ENCODE data around the gene FBXL22. TPM values are rescaled to one million over a fixed set of nuclear protein-coding genes. Genes with fewer than 3 reads are reported as not detected.

The FBXL22 gene
- total RNA-seq, 1 donor: 1.3 TPM

GRCh38 chr15:63556736-63557135 is 40.5 kb upstream of the FBXL22 start:
- no peak for DNase-seq (ENCODE audit: low read depth)
- TF ChIP-seq, protein P1, sequence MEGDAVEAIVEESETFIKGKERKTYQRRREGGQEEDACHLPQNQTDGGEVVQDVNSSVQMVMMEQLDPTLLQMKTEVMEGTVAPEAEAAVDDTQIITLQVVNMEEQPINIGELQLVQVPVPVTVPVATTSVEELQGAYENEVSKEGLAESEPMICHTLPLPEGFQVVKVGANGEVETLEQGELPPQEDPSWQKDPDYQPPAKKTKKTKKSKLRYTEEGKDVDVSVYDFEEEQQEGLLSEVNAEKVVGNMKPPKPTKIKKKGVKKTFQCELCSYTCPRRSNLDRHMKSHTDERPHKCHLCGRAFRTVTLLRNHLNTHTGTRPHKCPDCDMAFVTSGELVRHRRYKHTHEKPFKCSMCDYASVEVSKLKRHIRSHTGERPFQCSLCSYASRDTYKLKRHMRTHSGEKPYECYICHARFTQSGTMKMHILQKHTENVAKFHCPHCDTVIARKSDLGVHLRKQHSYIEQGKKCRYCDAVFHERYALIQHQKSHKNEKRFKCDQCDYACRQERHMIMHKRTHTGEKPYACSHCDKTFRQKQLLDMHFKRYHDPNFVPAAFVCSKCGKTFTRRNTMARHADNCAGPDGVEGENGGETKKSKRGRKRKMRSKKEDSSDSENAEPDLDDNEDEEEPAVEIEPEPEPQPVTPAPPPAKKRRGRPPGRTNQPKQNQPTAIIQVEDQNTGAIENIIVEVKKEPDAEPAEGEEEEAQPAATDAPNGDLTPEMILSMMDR (IDR thresholded peaks at IDR 0.05; ENCODE audit: insufficient read depth, low read depth, low read length): no peak
- H3K4me3 ChIP-seq (ENCODE audit: low read depth, low read length): no peak overlapping the region

- no peak for DNase-seq (ENCODE audit: low read depth)
- TF ChIP-seq, protein P1 (IDR thresholded peaks at IDR 0.05; ENCODE audit: insufficient read depth, low read depth, low read length): no peak
- H3K4me3 ChIP-seq (ENCODE audit: low read depth, low read length): no peak overlapping the region
Observed at GRCh38 chr15:63559753-63560152, 37.4 kb upstream of the FBXL22 start.

GRCh38 chr15:63560741-63561448 is 36.3 kb upstream of the FBXL22 start:
- DNase-seq (ENCODE audit: low read depth): no peak
- TF ChIP-seq, protein P1 (IDR thresholded peaks at IDR 0.05; ENCODE audit: insufficient read depth, low read depth, low read length): no peak
- H3K4me3 ChIP-seq (ENCODE audit: low read depth, low read length): no peak overlapping the region

- TF ChIP-seq, protein P1 (IDR thresholded peaks at IDR 0.05; ENCODE audit: insufficient read depth, low read depth, low read length): no peak
- no peak for DNase-seq (ENCODE audit: low read depth)
- no peak overlapping the region for H3K4me3 ChIP-seq (ENCODE audit: low read depth, low read length)
Observed at GRCh38 chr15:63564093-63564492, 33.1 kb upstream of the FBXL22 start.

DNA sequence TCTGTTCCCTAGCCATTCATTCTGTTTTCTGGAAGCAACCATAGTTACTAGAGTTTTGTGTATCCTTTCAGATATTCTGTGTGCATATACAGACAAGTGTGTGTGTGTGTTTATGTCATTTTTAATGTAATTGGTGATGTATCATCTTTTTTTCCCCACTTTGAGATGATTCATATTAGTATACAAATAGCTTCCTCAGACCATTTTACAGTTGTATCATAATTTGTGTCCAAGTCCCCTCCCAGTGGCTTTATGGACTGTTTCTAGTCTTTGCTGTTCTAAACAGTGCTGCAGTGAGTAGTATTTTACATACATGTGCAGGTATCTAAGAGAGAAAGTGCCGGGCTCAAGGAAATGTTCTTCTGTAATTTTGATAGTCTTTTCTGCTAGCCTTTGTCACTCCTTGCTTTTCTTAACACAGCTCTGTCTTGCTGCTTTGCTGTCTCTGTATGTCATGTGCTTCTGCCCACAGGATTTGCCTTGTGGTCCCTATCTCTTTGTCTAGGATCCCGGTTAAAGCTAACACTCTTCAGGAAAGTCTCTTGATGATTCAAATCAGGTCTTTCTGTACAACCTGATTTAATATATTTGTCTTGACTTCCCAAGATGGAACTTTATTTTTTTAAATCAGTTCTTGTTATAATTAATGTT is 31.5 kb upstream of the FBXL22 start:
- H3K4me3 ChIP-seq (ENCODE audit: low read depth, low read length): no peak overlapping the region
- DNase-seq (ENCODE audit: low read depth): no peak
- TF ChIP-seq, protein P1 (IDR thresholded peaks at IDR 0.05; ENCODE audit: insufficient read depth, low read depth, low read length): no peak

DNA sequence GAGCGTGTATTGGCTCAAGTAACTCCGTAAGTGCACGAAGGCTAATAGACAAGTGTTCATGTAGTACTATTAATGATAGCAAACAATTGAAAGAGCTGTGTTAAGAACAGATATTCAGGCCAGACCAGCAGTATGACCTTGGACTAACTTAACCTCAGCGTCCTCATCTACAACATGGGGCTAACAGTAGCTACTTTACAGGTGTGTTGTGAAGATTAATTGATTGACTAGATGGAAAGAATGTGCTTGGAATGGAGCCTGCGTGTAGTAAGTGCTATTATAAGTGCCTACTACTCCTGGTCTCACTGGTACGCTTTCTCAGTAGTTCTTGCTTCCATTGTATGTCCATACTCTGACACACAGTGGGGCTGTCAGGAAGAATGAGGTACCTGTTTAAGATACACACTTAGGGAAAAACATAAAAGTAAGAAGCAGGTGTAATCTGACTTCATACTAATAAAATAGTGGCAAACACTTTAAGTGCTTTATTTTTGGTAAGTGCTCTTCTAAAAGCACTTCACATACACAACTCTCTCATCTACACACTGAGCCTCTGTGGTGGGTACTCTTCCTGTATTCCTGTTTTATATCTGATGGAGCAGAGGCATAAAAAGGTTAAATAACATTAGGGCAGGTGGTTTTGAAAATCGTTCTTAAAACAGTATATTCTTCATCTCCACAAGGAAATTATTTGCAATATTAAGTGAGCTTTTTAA is 24.3 kb upstream of the FBXL22 start:
- TF ChIP-seq, protein P1 (IDR thresholded peaks at IDR 0.05; ENCODE audit: insufficient read depth, low read depth, low read length): no peak
- H3K4me3 ChIP-seq (ENCODE audit: low read depth, low read length): no peak overlapping the region
- DNase-seq (ENCODE audit: low read depth): no peak

All from fibroblast of villous mesenchyme (primary cell).